Measurements from ENCODE around the gene CCN5. TPM values are rescaled to one million over a fixed set of nuclear protein-coding genes. Genes with fewer than 3 reads are reported as not detected.
A peak's percentile ranks its signal among the peaks of the same experiment; 100 is the strongest.

The CCN5 gene
- total and polyA plus RNA-seq, 2 of the 13 experiments (the other 11 are each of a cell fraction or from before 2014, with no cell fraction given) = 0.12 TPM; not detected in 1

DNA sequence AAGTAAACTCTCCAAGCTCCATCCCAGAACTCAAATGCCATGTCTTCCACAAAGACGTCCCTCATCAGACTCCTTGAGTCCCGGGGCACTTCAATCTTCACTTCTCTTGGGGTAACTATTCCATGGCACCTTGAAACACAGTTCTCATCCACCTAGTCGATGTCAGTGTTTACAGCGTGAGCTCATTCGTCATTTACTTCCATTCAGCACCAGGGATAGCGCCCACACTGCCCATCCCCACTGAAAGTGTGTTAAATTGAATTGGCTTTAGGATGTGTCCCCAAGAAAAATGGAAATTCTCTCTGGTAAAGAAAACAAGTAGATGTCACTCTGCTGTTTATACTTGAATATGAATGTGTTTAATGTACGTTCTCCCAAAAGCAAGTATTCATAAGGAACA is 61.8 kb downstream of the CCN5 start (continued):
- TF ChIP-seq, protein P1, sequence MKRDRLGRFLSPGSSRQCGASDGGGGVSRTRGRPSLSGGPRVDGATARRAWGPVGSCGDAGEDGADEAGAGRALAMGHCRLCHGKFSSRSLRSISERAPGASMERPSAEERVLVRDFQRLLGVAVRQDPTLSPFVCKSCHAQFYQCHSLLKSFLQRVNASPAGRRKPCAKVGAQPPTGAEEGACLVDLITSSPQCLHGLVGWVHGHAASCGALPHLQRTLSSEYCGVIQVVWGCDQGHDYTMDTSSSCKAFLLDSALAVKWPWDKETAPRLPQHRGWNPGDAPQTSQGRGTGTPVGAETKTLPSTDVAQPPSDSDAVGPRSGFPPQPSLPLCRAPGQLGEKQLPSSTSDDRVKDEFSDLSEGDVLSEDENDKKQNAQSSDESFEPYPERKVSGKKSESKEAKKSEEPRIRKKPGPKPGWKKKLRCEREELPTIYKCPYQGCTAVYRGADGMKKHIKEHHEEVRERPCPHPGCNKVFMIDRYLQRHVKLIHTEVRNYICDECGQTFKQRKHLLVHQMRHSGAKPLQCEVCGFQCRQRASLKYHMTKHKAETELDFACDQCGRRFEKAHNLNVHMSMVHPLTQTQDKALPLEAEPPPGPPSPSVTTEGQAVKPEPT (CRISPR knock-in tag; IDR thresholded peaks at IDR 0.05; ENCODE audit: low read depth) = no peak
- TF ChIP-seq, protein P2, sequence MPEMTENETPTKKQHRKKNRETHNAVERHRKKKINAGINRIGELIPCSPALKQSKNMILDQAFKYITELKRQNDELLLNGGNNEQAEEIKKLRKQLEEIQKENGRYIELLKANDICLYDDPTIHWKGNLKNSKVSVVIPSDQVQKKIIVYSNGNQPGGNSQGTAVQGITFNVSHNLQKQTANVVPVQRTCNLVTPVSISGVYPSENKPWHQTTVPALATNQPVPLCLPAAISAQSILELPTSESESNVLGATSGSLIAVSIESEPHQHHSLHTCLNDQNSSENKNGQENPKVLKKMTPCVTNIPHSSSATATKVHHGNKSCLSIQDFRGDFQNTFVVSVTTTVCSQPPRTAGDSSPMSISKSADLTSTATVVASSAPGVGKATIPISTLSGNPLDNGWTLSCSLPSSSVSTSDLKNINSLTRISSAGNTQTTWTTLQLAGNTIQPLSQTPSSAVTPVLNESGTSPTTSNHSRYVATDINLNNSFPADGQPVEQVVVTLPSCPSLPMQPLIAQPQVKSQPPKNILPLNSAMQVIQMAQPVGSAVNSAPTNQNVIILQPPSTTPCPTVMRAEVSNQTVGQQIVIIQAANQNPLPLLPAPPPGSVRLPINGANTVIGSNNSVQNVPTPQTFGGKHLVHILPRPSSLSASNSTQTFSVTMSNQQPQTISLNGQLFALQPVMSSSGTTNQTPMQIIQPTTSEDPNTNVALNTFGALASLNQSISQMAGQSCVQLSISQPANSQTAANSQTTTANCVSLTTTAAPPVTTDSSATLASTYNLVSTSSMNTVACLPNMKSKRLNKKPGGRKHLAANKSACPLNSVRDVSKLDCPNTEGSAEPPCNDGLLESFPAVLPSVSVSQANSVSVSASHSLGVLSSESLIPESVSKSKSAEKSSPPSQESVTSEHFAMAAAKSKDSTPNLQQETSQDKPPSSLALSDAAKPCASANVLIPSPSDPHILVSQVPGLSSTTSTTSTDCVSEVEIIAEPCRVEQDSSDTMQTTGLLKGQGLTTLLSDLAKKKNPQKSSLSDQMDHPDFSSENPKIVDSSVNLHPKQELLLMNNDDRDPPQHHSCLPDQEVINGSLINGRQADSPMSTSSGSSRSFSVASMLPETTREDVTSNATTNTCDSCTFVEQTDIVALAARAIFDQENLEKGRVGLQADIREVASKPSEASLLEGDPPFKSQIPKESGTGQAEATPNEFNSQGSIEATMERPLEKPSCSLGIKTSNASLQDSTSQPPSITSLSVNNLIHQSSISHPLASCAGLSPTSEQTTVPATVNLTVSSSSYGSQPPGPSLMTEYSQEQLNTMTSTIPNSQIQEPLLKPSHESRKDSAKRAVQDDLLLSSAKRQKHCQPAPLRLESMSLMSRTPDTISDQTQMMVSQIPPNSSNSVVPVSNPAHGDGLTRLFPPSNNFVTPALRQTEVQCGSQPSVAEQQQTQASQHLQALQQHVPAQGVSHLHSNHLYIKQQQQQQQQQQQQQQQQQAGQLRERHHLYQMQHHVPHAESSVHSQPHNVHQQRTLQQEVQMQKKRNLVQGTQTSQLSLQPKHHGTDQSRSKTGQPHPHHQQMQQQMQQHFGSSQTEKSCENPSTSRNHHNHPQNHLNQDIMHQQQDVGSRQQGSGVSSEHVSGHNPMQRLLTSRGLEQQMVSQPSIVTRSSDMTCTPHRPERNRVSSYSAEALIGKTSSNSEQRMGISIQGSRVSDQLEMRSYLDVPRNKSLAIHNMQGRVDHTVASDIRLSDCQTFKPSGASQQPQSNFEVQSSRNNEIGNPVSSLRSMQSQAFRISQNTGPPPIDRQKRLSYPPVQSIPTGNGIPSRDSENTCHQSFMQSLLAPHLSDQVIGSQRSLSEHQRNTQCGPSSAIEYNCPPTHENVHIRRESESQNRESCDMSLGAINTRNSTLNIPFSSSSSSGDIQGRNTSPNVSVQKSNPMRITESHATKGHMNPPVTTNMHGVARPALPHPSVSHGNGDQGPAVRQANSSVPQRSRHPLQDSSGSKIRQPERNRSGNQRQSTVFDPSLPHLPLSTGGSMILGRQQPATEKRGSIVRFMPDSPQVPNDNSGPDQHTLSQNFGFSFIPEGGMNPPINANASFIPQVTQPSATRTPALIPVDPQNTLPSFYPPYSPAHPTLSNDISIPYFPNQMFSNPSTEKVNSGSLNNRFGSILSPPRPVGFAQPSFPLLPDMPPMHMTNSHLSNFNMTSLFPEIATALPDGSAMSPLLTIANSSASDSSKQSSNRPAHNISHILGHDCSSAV (CRISPR knock-in tag; IDR thresholded peaks at IDR 0.05; ENCODE audit: borderline replicate concordance) = no peak
- no peak; the same call in 1 of the 2 replicates for TF ChIP-seq RFXANK (CRISPR knock-in tag; IDR thresholded peaks at IDR 0.05)
- TF ChIP-seq MTA3 (CRISPR knock-in tag; IDR thresholded peaks at IDR 0.05) = peak; percentile 81; the same call in 1 of the 2 replicates
- no peak for TF ChIP-seq ZNF326 (CRISPR knock-in tag; IDR thresholded peaks at IDR 0.05; ENCODE audit: borderline replicate concordance)
- no peak for TF ChIP-seq ZNF562 (CRISPR knock-in tag; IDR thresholded peaks at IDR 0.05; ENCODE audit: borderline replicate concordance)
- TF ChIP-seq ZNF746 (CRISPR knock-in tag; IDR thresholded peaks at IDR 0.05) = no peak
- no peak for TF ChIP-seq CCAR2 (optimal IDR thresholded peaks at IDR 0.05; ENCODE audit: low read depth, low read length)
- no peak for TF ChIP-seq ELK4 (CRISPR knock-in tag; IDR thresholded peaks at IDR 0.05; ENCODE audit: borderline replicate concordance)
- TF ChIP-seq PHF20 (CRISPR knock-in tag; IDR thresholded peaks at IDR 0.05) = no peak
- no peak for TF ChIP-seq JUN (CRISPR knock-in tag; IDR thresholded peaks at IDR 0.05)
- no peak for TF ChIP-seq MTERF4 (CRISPR knock-in tag; IDR thresholded peaks at IDR 0.05)
- TF ChIP-seq RBAK (CRISPR knock-in tag; IDR thresholded peaks at IDR 0.05) = no peak
- TF ChIP-seq KDM1A (CRISPR knock-in tag; IDR thresholded peaks at IDR 0.05) = no peak
- no peak for TF ChIP-seq TBX3 (IDR thresholded peaks at IDR 0.05; ENCODE audit: borderline replicate concordance)
- 0 out of 2 replicates have a peak, but pooled peaks have one; percentile 71 for TF ChIP-seq TSC22D2 (CRISPR knock-in tag; IDR thresholded peaks at IDR 0.05; ENCODE audit: borderline replicate concordance)
- TF ChIP-seq NR3C1 (CRISPR knock-in tag; IDR thresholded peaks at IDR 0.05) = no peak
- no peak for TF ChIP-seq SIX1 (CRISPR knock-in tag; IDR thresholded peaks at IDR 0.05; ENCODE audit: borderline replicate concordance)
